Activated CD8-positive, alpha-beta memory T cell treated with anti-CD3 and anti-CD28 coated beads, Interleukin-2, amount 50 U/mL, for 4 hours (primary cell): Measurements from ENCODE around the gene POLR1H.

ENCODE experiments used
- DNase-seq: peaks from one replicate; pipeline ENCODE4 v3.0.0-alpha.2; 2020

POLR1H gene

DNA sequence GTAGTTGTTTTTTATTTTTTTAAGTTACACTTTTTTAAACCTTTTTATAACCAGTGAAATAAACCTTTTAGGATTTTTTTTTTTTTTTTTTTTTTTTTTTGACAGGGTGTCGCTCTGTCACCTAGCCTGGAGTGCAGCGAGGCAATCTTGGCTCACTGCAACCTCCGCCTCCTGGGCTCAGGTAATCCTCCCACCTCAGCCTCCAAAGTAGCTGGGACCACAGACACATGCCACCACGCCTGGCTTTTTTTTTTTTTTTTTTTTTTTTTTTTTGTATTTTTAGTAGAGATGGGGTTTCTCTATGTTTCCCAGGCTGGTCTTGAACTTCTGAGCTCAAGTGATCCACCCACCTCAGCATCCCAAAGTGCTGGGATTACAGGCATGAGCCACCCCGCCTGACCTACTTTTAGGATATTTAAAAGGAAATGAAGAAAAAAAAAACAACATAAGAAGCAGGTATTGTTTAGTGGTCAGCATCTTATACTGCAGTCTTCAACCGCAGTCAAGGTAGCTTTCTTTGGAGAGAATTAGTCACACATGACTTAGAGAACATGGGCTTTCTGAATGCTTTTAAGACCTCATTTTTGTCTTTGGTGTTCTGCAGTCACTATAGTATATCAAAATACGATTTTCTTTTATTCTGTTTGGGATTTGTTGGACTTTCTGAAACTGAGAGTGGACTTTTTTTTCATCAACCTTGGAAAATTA, 1.6 kb downstream of the POLR1H start:
- no peak for DNase-seq

- no peak for DNase-seq
Observed at GRCh38 chr6:30063315-30063714, 2.2 kb downstream of the POLR1H start.

DNA sequence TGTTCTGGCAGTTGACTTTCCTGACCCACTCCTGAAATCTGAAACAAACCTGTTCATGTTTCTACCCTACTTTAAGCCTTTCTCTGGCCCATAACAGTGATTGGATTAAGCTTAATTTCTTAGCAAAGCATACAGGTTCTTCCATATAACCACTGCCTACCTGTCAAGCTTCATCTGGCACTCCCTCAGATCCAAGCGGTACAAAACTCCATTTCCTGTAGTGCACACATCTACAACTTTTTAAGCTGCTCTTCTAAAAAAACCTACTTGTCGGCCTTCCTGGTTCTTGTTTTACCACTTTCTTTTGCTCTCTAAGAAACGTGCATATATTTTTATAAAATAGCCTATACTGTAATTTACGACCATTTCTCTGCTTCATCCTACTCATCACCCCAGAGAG, 5.0 kb downstream of the POLR1H start:
- DNase-seq, result no peak

DNA sequence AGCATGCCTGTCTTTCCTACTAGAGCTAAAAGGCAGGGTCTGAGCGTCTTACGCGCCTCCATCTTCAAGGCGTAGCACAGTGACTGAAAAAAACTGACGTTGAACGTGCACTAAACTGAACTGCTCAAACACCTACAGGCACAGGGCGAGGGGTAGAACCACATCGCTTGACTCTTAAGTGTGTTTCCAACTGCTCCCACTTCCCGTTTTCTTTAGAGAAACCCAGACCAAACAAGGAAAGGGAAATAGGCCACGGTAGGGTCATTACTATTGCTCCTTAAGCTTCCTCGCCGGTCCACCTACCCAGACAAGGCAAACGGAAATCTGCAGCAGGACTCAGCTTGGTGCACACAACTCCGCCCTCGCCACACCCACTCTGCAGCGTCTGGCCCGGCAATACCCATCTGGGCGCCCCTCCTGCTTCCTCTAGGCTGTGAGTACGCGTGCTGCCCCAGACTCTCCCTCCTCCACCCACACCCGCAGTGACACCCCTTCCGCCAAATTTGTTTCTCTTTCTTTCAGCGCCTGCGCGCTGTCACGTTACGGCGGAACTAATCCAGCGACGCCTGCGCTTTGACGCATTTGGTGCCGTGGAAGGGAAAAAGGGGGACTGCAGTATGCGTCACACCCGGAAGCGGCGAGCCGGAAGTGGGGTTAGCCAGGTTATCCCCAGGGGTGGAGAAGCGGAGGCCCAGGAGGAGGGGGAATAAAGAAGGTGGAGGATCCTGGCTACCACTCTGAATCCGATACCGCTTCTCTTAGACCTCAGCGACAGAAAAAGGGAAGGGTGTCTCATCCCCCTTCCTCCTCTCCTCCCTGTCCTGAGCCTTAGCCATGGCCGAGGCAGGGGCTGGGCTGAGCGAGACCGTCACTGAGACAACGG, 5.8 kb downstream of the POLR1H start, which contains the start of gene PPP1R11:
Gene PPP1R11, plus strand, starts transcription at position 622 of the 883 bp plus-strand sequence. Its CDS starts 213 bp downstream, at position 835.
- DNase-seq, result peak; percentile 96

DNA sequence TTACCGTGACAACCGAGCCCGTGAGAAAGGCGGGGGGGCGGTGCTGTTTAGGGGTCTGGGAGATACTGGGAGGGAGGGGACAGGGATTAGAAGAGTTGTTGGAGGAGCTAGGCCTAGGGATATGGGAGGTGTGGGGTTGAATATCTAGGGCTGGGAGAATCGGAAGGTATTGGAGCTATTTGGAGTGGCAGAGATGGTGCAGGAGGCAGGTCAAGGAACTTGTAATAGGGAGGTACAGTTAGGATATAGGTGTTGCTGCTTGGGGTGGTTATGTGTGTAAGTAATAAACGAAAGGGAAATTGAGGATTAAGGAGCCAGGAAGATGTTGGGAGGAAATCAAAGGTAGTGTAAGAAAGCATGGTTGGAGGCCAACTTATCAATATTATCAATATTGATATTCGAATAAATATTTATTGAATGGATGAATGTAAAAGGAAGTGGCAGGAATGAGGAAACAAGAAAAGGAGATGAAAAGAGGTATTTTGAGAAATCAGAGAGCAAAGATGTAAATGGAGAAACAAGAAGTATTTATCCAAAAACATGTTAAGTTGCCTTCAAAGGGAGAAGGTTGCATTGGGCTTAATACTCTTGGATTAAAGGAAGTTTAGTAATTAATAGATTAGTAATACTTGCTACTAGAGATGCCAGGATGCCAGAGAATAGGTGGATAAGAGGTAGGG, 6.5 kb downstream of the POLR1H start:
- no peak for DNase-seq

GRCh38 chr6:30071081-30071818, 10.2 kb downstream of the POLR1H start:
- no peak for DNase-seq

DNA sequence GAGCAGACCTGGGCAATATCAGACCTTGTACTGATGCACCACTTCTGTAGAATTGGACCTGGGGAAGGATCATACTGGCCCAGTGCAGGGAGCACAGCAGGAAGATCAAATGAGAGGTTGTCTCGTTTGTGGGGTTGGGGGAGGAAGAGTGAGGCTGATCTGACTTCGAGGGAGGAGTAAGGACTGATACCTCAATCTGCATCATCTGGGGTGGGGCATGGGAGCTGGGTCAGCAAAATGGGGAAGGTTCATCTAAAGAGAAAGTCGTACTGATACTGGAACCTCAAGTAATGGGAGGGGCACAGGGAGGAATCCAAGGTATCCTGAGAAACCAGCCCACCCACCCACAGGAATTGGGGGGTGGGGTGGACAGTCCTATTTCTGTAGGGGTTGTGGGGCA, 10.8 kb downstream of the POLR1H start:
- no peak for DNase-seq

- DNase-seq, result no peak
Observed at GRCh38 chr6:30073489-30074235, 12.6 kb downstream of the POLR1H start.

DNA sequence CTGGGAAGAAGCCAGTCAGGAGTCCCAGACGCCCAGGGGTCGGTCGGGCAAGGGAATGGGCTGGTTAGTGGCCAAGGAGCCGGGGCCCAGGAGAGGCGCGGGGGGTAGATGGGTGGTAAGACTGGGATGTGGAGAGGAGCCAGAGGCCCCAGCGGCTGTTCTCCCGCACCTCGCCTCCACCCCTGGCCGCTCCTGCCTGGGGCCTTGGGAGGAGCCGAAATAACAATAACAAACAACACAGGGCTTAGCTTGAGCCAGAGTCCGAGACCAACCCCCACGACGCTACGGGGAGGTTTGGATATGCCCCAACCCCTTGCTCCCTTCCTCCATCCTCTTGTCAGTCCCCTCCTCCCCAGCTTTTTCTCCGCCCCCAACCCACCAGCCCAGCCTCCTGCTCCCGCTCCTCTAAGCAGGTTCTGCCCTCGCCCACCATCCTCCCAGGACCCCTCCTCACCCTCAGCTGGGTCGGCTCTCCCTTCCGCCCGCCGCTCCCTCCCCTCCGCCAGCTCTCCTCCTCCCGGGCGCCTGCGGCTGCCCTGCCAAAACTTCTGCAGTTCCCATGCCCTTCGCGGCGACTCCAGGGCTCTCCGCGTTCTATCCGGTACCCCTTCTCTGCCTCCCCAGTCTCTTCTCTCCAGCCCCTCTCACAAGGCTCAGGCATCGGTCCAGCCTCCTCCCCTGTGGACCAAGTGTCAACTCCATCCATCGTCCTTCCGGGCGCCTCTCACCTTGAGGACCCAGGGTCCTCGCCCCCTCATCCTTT, 13.4 kb downstream of the POLR1H start:
- DNase-seq, result no peak

GRCh38 chr6:30075094-30075789, 14.2 kb downstream of the POLR1H start, which contains the start of gene RNF39:
Gene RNF39 (minus strand): TSS chr6:30075769. CDS start chr6:30075585, 184 bp downstream.
- no peak for DNase-seq

- DNase-seq, result no peak
Observed at GRCh38 chr6:30075790-30076732, 15.0 kb downstream of the POLR1H start.

- DNase-seq, result no peak
Observed at GRCh38 chr6:30077218-30077617, 16.2 kb downstream of the POLR1H start.

- no peak for DNase-seq
Observed at GRCh38 chr6:30087876-30088275, 26.8 kb downstream of the POLR1H start.

- DNase-seq, result no peak
Observed at GRCh38 chr6:30091577-30092381, 30.7 kb downstream of the POLR1H start.

DNA sequence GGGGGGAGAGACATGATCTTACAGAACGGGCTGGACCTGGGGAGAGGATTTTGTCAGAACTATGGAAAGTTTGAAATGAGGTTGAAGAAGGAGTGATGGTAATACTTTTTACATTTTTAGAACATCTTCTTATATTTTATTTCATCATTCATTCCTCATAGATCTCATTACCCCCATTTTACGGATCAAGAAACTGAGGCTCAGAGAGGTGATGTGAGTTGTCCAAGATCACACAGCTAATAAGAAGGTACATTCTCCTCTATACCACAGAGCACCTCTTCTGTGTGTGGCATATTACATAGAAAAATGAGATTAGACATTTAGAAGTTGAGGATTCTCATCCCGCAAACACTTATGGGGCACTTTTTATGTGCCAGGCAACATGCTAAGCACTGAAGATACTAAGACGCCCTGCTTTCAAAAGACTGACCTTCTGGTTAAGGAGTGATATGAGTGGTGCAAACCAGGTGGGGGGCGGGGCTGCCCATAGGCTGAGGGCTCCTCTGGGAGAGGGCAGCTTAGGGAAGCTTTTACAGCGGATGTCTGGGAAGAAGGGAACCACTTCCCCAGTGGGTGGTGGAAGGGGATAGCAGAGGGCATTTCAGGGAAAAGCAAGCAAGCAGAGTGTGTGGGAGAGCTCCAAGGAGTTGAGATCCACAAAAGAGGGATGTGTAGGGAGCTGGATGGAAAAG, 31.9 kb downstream of the POLR1H start:
- DNase-seq, result no peak

DNA sequence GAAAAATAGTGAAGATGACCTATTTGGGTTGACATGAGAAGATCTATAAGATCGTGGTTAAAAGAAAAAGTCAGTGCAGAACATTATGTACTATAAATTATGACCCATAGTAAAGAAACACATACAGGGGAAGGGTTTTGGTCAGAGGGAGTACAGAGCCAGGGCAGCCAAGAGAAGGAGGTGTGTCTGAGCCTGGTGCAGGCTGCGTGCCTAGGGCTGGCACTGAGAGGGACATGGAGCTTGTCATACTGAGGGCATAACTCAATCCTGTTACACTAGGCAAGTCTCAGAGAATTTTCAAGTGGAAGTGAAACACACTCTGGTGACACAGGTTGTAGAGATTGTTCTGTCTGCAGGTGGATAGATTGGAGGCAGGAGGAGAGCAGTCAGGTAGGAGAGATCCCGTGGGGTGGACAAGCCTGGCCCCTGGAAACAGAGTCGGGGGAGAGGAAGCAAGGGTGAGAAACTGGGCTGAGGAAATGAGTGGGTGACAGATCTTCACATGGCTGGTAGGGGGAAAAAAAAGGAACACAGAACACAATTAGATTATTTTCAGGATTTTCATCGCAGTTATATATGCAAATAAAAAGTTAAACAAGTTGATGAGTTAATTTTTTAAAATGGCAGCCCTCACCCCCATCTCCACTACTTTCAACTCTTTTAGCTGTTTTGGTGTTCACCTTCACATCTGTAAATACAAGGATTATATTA, 33.0 kb downstream of the POLR1H start:
- no peak for DNase-seq

- no peak for DNase-seq
Observed at GRCh38 chr6:30096829-30097228, 35.8 kb downstream of the POLR1H start.
